DMS53 treated with DMSO at 0.1 percent for 48 hours (cell line): ENCODE results near the gene GAS1.

ENCODE experiments used
- DNase-seq: peaks from one replicate; lab custom pipeline; 2025; ENCODE audit not compliant: unreplicated experiment; lab: John Stamatoyannopoulos, UW

Gene GAS1

GRCh38 chr9:86965636-86966395 is 18.5 kb upstream of the GAS1 start:
- DNase-seq, result no peak

GRCh38 chr9:86962692-86963091 is 15.4 kb upstream of the GAS1 start:
- no peak for DNase-seq

DNA sequence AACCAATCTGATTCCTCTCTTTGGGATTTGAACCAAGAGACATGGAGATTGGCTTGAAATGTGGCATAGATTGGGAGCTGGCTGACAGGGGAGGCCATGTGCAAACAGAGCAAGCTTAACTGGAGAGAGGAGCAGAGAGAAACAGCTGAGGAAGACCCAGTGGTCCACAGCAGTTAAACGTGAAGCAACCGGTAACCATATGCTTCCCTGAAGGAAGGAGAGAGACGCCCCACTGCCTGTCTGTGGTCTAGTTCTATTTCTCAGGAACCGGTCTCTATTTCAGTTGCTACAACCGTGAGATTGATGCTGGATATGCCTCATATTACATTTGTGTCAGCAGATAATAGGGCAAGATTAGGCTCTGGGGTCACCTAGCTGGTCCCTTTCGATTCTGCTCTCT is 13.6 kb upstream of the GAS1 start:
- DNase-seq, result no peak

DNA sequence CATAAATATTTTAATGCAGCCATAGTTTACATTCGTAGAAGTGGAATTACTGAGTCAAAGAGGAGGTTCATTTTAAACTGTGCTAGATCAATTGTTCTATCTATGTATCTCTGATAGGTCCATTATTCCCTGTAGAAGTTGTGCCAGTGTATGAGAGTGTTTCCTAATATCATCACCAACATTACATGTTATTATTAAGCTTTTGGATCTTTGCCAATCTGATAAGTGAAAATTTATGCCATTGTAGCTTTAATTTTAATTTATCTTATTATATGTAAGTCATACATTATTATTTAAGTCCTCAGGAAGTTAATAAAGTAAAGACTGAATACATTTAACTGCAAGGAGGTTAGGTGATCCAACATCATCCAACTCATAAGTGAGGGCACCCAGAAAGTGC is 10.9 kb upstream of the GAS1 start:
- no peak for DNase-seq

GRCh38 chr9:86955561-86955960 is 8.3 kb upstream of the GAS1 start:
- DNase-seq, result no peak

- no peak for DNase-seq
These were observed 7.7 kb upstream of the GAS1 start for GRCh38 chr9:86955042-86955441.

- DNase-seq, result no peak
These were observed 5.9 kb upstream of the GAS1 start for GRCh38 chr9:86953181-86953580.

DNA sequence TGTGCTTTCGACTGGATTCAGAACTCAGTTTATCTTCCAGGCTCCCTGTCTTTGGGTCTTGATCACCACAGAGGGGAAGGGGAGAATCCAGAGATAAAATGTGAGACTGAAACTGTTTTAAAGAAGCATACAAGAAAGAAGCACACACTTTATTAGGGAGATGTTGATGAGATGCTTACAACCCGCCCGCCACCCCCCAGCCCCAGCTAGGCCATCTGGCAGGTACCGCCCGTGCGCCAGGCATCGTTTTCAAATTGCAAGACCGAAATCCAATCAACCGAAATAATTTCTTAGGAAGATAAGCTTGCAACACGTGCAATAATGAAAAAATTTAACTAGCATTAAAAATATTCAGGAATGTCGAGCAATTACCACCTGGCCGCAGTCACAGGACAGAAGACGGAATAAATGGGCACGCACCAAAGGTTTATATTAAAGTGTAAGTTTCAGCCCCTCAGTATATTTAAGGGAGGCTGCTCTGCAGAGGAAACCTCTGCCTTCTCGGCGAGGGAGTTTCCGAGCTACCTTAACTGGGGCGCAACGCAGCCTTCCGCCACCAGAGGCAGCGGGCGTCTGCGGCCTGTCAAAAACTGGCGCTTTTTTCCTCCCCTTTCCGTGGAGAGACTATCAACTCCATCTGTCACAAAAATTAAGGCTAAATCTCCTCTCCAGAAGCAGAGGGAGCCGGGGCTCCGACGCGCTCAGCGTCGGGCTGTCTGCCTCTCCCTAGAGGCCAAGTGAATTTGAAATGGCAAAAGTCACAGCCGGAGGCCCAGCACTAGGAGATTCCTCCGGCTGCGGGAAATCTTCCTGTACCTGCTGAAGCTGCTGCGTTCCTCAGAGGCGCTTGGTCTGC is 996 bp upstream of the GAS1 start:
- DNase-seq, result no peak

DNA sequence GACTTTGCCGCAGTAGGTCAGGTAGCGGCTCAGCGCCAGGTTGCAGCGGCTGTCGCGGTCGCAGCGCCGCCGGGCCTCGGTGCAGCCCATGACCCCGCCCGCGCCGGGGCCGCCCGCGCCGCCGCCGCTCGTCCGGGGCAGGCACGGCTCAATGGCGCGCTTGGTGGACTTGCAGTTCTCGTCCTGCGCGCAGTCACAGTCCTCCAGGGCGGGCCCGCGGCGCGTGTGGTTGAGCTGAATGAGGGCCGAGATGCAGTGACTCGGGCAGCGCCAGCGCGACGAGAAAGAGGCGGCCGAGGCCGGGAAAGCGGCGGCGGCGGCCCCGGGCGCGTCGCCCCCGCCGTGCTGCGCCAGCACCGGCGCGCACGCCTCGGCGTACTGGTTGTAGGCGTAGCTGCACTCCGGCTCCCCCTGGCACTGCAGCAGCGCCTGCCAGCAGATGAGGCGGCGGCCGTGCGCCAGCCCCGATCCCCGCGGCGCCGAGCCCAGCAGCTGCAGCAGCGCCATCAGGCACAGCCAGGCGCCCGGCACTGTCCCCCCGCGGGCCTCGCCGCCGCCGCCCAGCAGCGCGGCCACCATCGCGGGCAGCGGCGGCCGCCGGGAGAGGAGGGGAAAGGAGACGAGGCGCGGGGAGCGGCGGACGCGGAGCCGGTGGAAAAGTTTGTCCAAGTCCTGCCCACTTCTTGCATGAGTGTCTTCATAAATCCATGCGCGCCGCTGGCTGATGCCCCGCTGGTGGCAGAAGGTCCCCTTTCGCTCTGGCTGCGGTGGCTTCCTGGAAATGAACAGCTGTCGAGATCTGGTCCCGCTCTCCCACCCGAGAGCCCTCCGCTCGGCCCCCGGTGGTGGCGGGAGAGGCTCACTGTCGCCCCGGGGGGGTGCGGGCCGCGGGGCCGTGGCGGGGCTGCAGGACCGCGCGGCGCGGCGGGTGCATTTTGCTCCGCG is 833 bp downstream of the GAS1 start:
- DNase-seq, result no peak

DNA sequence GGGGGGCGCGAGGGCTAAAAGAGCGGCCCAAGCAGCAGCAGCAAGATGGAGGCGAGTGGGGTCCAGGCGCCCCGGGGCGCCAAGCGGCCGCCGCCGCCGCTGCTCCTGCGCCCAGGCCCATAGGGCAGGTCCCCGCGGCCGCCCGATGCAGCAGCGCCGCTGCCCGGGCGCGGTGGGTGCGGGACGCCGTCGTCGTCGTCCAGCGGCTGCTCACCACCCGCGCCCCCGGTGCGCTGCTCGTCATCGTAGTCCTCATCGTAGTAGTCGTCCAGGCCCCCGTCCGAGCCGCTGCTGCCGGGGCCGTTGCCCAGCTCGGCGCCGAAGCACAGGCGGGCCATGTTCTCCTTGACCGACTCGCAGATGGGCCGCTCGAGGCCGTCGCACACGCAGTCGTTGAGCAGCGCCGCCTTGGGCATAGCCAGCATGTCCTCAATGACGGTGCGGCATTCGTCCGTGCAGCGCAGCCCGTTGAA is 1.5 kb downstream of the GAS1 start:
- DNase-seq, result no peak

DNA sequence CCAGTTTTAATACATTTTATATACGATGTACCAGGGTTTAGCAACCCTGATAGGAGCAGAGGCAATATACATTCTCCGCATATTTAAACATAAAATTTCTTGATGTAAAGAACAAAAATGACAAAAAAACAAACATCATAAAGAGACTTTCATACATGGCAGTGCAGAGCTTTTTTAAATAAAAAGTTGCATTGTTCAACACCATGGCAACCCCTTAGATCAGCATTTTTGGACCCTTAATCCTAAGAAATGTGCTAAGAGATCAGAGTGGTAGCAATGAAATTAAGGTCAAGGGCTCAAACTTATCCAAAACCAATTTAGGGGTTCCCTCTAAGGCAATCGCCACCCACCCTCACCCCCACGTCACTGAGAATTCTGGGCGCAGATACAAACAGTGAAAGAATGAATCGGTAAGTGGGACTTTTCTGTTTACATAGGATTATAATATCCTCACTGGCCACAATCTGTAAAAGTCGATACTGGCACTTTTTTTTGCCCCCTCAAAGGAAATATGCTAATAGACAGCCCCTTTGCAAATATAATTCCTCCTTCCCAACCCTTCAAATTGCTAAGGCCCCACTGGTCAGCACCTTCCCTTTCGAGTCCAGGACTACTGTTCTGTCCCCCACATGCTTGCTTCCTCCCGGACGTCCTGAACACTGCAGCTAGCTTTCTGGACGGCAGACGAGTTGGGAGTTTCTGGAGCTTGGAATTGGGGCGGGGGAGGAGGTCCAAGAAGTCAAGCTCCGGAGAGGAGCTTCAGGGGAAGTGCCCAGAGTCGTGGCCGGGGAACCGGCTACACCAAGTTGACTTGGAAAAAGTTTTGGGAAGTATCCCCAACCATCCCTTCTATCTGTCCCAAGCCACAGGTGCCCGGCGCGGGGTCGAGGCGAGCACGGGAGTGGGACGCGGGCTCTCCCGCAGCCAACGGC is 2.2 kb downstream of the GAS1 start:
- no peak for DNase-seq

GRCh38 chr9:86943201-86944113 is 3.8 kb downstream of the GAS1 start:
- peak; percentile 40 for DNase-seq

DNA sequence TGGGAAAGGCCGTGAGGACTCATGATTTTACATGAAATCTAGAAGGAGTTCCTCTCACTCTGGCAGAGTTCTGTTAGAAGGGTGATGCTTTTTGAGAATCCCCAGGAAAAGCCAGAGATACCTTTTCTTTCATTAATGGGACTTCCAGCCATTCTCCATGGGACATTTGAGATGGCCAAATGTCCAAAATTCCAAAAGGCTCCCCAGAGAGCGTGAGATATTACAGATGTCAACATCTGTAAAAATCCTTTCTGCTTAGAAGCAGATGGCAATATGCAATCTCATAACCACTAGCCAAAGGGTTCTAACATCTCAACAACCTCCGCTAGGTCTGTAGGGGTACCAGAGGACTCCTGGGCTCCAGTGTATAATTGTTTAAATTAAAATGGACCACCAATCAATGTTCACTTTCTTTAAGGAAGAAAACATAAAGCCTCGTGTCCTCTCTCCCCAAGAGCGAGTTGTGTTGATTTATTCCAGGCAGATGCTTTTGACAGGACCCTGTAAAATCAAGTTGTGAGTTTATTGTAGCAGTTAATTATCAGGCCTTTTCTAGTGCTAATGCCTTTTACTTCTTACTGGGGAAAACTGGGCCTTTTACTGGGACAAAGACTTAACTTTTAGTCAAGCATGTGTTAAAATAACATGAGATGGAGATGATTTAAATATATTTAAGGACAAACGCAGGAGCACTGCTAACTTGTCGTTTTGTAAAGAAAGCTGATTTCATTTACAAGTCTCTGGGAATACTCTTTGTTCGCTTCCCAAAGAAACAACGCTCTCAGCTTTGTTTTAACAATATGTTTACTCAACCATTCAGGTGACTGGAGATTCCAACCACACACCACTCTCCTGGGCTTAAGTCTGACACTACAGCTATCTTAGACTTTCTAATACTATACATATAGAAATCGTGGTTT is 4.8 kb downstream of the GAS1 start:
- DNase-seq, result no peak

DNA sequence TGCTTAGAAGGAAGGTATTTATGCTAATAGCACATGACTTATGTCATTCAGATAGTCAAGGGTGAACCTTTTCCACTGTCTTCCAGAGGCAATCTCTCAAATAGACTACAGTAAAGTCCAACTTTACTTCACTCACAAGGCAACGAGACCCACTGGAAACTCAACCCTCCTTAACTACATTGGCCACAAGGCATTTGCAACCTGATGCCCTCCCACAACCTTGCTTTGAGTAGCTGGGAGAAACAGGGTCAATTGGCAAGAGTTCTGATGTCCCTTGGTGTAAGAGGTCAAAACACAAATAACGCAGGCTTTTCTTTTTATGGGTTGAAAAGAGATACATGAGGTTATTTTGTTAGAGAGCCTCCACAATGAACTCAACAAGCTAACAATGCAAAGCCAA is 6.1 kb downstream of the GAS1 start:
- DNase-seq, result no peak

GRCh38 chr9:86940774-86941173 is 6.5 kb downstream of the GAS1 start:
- DNase-seq, result no peak

DNA sequence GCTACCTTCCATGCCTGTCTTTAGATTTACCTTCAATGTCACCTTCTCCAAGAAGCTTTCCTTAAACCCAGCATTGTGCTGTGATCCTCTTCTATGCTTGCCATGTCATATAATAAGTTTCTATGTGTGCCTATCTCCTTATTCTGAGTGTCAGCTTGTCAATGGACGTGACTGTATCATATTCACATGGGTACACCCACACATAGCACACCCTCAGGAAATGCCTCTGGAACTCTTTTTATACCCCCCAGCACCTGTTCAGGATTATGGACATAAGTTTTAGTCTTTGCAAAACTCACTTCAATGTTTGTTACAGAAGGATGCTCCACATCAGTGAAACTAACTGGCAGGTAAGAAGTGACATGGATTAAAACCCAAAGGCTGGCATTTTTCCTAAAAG is 7.4 kb downstream of the GAS1 start:
- no peak for DNase-seq

- no peak for DNase-seq
These were observed 8.0 kb downstream of the GAS1 start for GRCh38 chr9:86939321-86939720.

- DNase-seq, result no peak
These were observed 8.5 kb downstream of the GAS1 start for GRCh38 chr9:86938780-86939179.
